ENCODE results near the gene IL1RN. TPM values are rescaled to one million over a fixed set of nuclear protein-coding genes. Genes with fewer than 3 reads are reported as not detected.

Gene IL1RN
- total and polyA plus RNA-seq, 2 of the 13 experiments (the other 11 are each of a cell fraction or from before 2014, with no cell fraction given): 21.2 to 101 TPM

- TF ChIP-seq ONECUT2 (CRISPR knock-in tag; IDR thresholded peaks at IDR 0.05): 0 out of 2 replicates have a peak, but pooled peaks have one; percentile 5
- TF ChIP-seq ZNF556 (CRISPR knock-in tag; IDR thresholded peaks at IDR 0.05; ENCODE audit: borderline replicate concordance): 0 out of 2 replicates have a peak, but pooled peaks have one; percentile 36
- TF ChIP-seq ZSCAN25 (CRISPR knock-in tag; IDR thresholded peaks at IDR 0.05): 0 out of 2 replicates have a peak, but pooled peaks have one; percentile 9
- TF ChIP-seq ATF3 (CRISPR knock-in tag; IDR thresholded peaks at IDR 0.05): no peak
- TF ChIP-seq MED1 (CRISPR knock-in tag; IDR thresholded peaks at IDR 0.05): 0 out of 2 replicates have a peak, but pooled peaks have one; percentile 49
- TF ChIP-seq ZKSCAN8 (CRISPR knock-in tag; IDR thresholded peaks at IDR 0.05; ENCODE audit: borderline replicate concordance): peak; percentile 26; the same call in 1 of the 2 replicates
- TF ChIP-seq RXRB (CRISPR knock-in tag; IDR thresholded peaks at IDR 0.05; ENCODE audit: borderline replicate concordance): peak; percentile 51
- TF ChIP-seq PPARG (CRISPR knock-in tag; conservative IDR thresholded peaks at IDR 0.05): 0 out of 2 replicates have a peak, but pooled peaks have one; percentile 16
- peak; percentile 44; the same call in 1 of the 2 replicates for TF ChIP-seq ZNF614 (CRISPR knock-in tag; IDR thresholded peaks at IDR 0.05; ENCODE audit: borderline replicate concordance)
- no peak for TF ChIP-seq GABPA (IDR thresholded peaks at IDR 0.05; ENCODE audit: low read depth, low read length)
- TF ChIP-seq GABPA (CRISPR knock-in tag; IDR thresholded peaks at IDR 0.05; ENCODE audit: low read depth): no peak
- TF ChIP-seq MAFF (IDR thresholded peaks at IDR 0.05; ENCODE audit: low read depth, low read length): no peak
- TF ChIP-seq RXRA (CRISPR knock-in tag; IDR thresholded peaks at IDR 0.05): peak; percentile 57; the same call in 1 of the 2 replicates
- 0 out of 2 replicates have a peak, but pooled peaks have one; percentile 16 for TF ChIP-seq SNAPC4 (CRISPR knock-in tag; IDR thresholded peaks at IDR 0.05)
- TF ChIP-seq ZNF839 (CRISPR knock-in tag; IDR thresholded peaks at IDR 0.05; ENCODE audit: borderline replicate concordance): no peak
- no peak for TF ChIP-seq GLMP (CRISPR knock-in tag; IDR thresholded peaks at IDR 0.05; ENCODE audit: borderline replicate concordance)
- no peak for TF ChIP-seq HOXD1 (CRISPR knock-in tag; IDR thresholded peaks at IDR 0.05)
- TF ChIP-seq TOPORS (CRISPR knock-in tag; IDR thresholded peaks at IDR 0.05): no peak
- TF ChIP-seq ZFX (CRISPR knock-in tag; IDR thresholded peaks at IDR 0.05; ENCODE audit: low read depth): peak; percentile 59
- no peak for TF ChIP-seq ZNF251 (CRISPR knock-in tag; IDR thresholded peaks at IDR 0.05)
- 0 out of 2 replicates have a peak, but pooled peaks have one; percentile 5 for TF ChIP-seq NCOA1 (CRISPR knock-in tag; IDR thresholded peaks at IDR 0.05)
- TF ChIP-seq ZNF607 (CRISPR knock-in tag; IDR thresholded peaks at IDR 0.05; ENCODE audit: borderline replicate concordance): peak; percentile 21; the same call in 1 of the 2 replicates
- no peak for TF ChIP-seq ZNF468 (CRISPR knock-in tag; IDR thresholded peaks at IDR 0.05)
- no peak for TF ChIP-seq HMGA1 (CRISPR knock-in tag; conservative IDR thresholded peaks at IDR 0.05)
- TF ChIP-seq NONO (IDR thresholded peaks at IDR 0.05): no peak
- TF ChIP-seq NONO (CRISPR knock-in tag; conservative IDR thresholded peaks at IDR 0.05): 0 out of 2 replicates have a peak, but pooled peaks have one; percentile 45
These were observed 37.7 kb downstream of the IL1RN start (continued) for GRCh38 chr2:113164930-113165585.
